ENCODE data around the gene RBM19.

The RBM19 gene

GRCh38 chr12:113793250-113793649 lies 172.9 kb downstream of the RBM19 start:
- TF ChIP-seq CTCF (IDR thresholded peaks at IDR 0.05; ENCODE audit: borderline replicate concordance, insufficient read depth, low read depth, low read length), result no peak
- no peak overlapping the region for H3K4me3 ChIP-seq (ENCODE audit: low read depth, low read length)

DNA sequence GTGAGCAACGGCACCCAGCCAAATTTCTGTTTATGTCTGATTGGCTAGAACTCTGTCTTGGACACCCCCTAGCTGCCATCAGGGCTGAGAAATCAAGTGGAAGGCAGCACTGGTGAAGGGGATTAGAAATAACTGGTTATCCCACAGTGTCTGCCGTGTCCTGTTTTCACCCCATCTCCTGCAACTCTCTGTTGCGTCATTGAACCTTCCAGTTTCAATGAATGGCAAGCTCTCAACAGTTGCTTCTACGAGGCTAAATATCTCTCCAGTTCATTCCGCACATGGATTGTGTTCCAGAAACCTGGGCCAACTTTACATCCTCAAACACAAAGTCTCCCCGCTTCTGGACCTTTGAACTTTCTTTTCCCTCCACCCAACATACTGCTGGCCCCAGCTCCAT lies 173.7 kb downstream of the RBM19 start:
- TF ChIP-seq CTCF (IDR thresholded peaks at IDR 0.05; ENCODE audit: borderline replicate concordance, insufficient read depth, low read depth, low read length), result no peak

DNA sequence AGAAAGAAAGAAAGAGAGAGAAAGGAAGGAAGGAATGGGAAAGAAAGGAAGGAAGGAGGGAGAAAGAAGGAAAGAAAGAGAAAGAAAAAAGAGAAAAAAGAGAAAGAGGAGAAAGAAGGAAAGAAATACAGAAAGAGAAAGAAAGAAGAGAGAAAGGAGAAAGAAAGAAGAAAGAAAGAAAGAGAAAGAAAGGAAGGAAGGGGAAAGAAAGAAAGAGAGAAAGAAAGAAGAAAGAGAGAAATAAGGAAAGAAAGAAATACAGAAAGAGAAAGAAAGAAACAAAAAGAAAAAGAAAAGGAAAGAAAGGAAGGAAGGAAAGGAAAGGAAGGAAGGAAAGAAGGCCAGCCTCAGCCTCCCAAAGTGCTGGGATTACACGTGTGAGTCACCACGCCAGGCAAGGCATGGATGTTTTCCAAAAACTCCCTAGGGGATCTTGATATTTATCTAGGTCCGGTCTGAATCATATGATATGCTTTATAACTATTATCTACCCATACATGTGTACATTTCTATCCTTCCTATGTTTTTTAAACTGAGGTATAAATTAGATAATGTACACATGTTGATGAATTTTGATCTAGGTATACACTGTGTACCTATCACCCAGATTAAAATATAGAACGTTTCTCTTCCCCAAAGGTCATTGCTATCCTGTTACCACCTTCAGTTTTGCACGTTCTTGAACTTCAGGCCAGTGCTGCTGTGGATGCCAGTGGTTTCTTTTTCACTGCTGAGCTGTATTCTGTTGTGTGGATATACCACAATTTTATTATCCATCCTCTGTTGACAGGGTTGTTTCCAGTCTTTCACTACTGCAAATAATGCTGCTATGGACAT lies 177.9 kb downstream of the RBM19 start:
- no peak overlapping the region for H3K4me3 ChIP-seq (ENCODE audit: low read depth, low read length)
- no peak for TF ChIP-seq CTCF (IDR thresholded peaks at IDR 0.05; ENCODE audit: borderline replicate concordance, insufficient read depth, low read depth, low read length)

More for the DNA sequence above, 173.7 kb downstream of the RBM19 start:
- no peak overlapping the region for H3K4me3 ChIP-seq (ENCODE audit: low read depth, low read length)

- H3K4me3 ChIP-seq (ENCODE audit: low read depth, low read length), result no peak overlapping the region
- no peak for TF ChIP-seq CTCF (IDR thresholded peaks at IDR 0.05; ENCODE audit: borderline replicate concordance, insufficient read depth, low read depth, low read length)
Observed at GRCh38 chr12:113786107-113786506, 180.0 kb downstream of the RBM19 start.

- no peak for TF ChIP-seq CTCF (IDR thresholded peaks at IDR 0.05; ENCODE audit: borderline replicate concordance, insufficient read depth, low read depth, low read length)
- H3K4me3 ChIP-seq (ENCODE audit: low read depth, low read length), result no peak overlapping the region
Observed at GRCh38 chr12:113783811-113784210, 182.3 kb downstream of the RBM19 start.

DNA sequence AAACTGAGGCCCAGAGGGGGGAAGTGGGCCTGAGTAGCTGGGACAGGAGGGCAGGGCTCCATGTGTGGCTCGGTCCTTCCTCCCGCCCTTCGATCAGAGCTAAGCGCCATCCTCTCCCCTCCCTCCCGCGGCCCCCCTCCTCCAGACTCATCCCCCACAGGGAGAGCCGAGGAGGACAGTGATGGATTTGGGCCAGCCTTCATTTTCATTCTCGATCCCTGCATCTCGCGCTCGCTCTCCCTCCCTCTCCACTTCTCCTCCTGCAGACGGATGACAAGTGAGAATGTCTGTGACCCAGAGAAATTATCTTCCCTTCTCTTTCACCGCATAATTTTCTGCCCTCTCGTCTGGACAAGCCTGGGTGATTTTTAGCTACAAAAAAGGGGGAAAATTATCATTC lies 183.3 kb downstream of the RBM19 start:
- no peak for TF ChIP-seq CTCF (IDR thresholded peaks at IDR 0.05; ENCODE audit: borderline replicate concordance, insufficient read depth, low read depth, low read length)

More for the DNA sequence above, 183.3 kb downstream of the RBM19 start:
- H3K4me3 ChIP-seq (ENCODE audit: low read depth, low read length), result no peak overlapping the region
